ENCODE data around the gene LGR4. TPM values are rescaled to one million over a fixed set of nuclear protein-coding genes. Genes with fewer than 3 reads are reported as not detected.

The LGR4 gene
- total and polyA plus RNA-seq, 9 of the 15 experiments (the other 6 are each of a cell fraction or from before 2014, with no cell fraction given): 0.94 to 10.1 (median 5.8) TPM

- TF ChIP-seq RERE (CRISPR knock-in tag; IDR thresholded peaks at IDR 0.05; ENCODE audit: borderline replicate concordance): no peak
- no peak for TF ChIP-seq NCOA6 (IDR thresholded peaks at IDR 0.05)
- TF ChIP-seq HDAC3 (IDR thresholded peaks at IDR 0.05; ENCODE audit: borderline replicate concordance, partially characterized antibody): no peak
- TF ChIP-seq HNRNPL (IDR thresholded peaks at IDR 0.05; ENCODE audit: low read depth, low read length): no peak
- TF ChIP-seq POLR2A (conservative IDR thresholded peaks at IDR 0.05): no peak
- no peak for TF ChIP-seq MTA1 (IDR thresholded peaks at IDR 0.05; ENCODE audit: borderline replicate concordance)
- TF ChIP-seq NFIX (CRISPR knock-in tag; IDR thresholded peaks at IDR 0.05; ENCODE audit: low read depth): no peak
- TF ChIP-seq ZNF121 (CRISPR knock-in tag; conservative IDR thresholded peaks at IDR 0.05): no peak
- no peak for TF ChIP-seq HMGXB4 (CRISPR knock-in tag; IDR thresholded peaks at IDR 0.05)
- no peak for TF ChIP-seq SMC3 (conservative IDR thresholded peaks at IDR 0.05; ENCODE audit: insufficient read depth, low read depth, low read length)
- TF ChIP-seq ZNF212 (CRISPR knock-in tag; IDR thresholded peaks at IDR 0.05): no peak
- TF ChIP-seq ELF4 (CRISPR knock-in tag; IDR thresholded peaks at IDR 0.05): no peak
- TF ChIP-seq ARID3A (IDR thresholded peaks at IDR 0.05; ENCODE audit: borderline replicate concordance, low read depth, low read length): no peak
Measured at GRCh38 chr11:27456140-27456794, 16.3 kb downstream of the LGR4 start (continued).
